ENCODE results near the gene MEGF11.

DNA sequence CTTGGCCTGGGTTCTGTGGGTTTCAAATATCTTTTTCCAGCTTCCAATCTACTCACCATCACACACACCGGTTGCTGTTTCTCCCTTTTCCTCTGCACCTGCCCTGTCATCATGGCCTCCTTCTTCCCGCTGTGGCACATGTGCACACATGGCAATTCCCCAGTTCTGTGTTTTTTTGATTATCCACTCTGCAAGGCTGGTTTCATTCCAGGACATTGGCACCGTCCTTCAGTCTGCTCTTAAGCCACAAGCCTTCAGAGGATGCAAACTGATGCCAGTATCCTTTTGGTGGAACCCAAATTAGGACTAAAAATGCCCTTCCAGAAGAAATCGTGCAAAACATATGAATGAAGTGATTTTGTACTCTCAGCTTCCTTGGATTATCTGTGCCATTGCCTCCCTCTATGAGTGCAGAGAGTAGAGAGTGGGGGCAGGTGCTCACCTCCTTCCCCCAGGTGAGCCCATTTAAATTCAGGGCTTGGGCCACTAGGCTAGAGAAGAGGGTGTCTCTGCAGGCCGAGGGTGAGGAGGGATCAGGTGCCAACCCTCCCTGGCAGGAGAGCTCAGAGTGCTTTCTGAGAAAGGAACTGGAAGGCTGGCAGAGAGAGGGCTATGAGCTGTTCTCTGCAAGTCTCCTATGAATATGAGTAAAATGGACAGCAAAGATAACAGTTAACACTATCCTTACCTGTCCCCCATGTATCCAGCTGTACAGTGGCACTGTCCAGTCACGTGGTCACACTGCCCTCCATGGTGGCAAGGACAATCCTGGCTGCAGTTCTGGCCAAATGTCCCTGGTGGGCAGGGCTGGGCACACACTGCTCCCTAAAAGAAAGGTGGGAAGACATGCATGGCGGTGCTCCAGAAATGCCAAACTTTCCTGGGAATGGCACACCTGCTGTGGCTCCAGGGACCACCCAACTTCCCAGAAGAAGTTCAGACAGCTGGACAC lies 283.4 kb downstream of the MEGF11 start:
- TF ChIP-seq, protein P1, sequence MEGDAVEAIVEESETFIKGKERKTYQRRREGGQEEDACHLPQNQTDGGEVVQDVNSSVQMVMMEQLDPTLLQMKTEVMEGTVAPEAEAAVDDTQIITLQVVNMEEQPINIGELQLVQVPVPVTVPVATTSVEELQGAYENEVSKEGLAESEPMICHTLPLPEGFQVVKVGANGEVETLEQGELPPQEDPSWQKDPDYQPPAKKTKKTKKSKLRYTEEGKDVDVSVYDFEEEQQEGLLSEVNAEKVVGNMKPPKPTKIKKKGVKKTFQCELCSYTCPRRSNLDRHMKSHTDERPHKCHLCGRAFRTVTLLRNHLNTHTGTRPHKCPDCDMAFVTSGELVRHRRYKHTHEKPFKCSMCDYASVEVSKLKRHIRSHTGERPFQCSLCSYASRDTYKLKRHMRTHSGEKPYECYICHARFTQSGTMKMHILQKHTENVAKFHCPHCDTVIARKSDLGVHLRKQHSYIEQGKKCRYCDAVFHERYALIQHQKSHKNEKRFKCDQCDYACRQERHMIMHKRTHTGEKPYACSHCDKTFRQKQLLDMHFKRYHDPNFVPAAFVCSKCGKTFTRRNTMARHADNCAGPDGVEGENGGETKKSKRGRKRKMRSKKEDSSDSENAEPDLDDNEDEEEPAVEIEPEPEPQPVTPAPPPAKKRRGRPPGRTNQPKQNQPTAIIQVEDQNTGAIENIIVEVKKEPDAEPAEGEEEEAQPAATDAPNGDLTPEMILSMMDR (IDR thresholded peaks at IDR 0.05; ENCODE audit: insufficient read depth, low read length, poor library complexity, severe bottlenecking): no peak
- no peak for TF ChIP-seq EZH2phosphoT487 (conservative IDR thresholded peaks at IDR 0.05; ENCODE audit: low read length)
